ENCODE results near the gene PSMB4.

DNA sequence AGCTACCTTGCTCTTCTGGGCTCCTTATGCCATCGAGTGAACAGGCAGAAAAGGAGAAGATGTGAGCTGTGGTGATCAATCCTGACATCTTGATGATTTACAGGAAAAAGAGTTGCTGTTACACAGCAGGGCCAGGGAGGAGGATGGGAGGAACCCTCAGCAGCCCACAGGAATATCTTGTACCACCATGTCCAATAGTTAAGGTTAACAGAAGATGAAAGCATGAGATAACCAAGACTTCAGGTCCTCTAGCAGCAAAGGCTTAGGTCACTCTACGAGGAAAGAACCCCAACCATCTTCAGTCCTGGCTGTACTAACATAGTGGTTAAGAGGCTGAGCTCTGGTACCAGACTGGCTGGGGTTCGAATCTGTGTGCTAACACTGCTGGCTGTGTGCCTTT lies 14.8 kb upstream of the PSMB4 start:
- TF ChIP-seq CTCF (IDR thresholded peaks at IDR 0.05; ENCODE audit: low read depth, low read length) (no peak), EZH2phosphoT487 (IDR thresholded peaks at IDR 0.05; ENCODE audit: low read depth) (no peak)

Measured in OCI-LY3 (cell line).